ENCODE measurements around the gene ZGPAT.

ZGPAT gene

DNA sequence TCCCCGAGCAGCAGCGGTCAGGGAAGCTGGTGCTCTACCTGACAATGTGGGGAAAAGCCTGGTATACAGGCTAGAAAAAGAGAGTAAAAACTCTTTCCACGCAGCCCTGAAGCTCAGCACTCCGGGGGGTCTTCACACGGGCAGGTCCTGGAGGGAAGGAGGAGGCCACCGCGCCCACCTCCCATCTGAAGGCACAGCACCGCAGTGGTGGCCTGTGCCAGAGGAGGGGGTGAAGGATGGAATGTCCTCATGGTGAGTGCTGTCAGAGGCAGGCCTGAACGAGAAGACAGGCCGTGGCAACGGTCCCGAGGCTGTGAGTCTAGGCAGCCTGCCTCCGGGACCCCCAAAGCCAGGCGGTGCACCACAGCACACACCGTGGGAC is 37.6 kb downstream of the ZGPAT start:
- no peak for DNase-seq

- no peak for DNase-seq
Observed at GRCh38 chr20:63745961-63746731, 38.3 kb downstream of the ZGPAT start.

- DNase-seq, result no peak
Observed at GRCh38 chr20:63746751-63747315, 39.0 kb downstream of the ZGPAT start.

GRCh38 chr20:63747622-63748069 is 39.8 kb downstream of the ZGPAT start:
- DNase-seq, result no peak

DNA sequence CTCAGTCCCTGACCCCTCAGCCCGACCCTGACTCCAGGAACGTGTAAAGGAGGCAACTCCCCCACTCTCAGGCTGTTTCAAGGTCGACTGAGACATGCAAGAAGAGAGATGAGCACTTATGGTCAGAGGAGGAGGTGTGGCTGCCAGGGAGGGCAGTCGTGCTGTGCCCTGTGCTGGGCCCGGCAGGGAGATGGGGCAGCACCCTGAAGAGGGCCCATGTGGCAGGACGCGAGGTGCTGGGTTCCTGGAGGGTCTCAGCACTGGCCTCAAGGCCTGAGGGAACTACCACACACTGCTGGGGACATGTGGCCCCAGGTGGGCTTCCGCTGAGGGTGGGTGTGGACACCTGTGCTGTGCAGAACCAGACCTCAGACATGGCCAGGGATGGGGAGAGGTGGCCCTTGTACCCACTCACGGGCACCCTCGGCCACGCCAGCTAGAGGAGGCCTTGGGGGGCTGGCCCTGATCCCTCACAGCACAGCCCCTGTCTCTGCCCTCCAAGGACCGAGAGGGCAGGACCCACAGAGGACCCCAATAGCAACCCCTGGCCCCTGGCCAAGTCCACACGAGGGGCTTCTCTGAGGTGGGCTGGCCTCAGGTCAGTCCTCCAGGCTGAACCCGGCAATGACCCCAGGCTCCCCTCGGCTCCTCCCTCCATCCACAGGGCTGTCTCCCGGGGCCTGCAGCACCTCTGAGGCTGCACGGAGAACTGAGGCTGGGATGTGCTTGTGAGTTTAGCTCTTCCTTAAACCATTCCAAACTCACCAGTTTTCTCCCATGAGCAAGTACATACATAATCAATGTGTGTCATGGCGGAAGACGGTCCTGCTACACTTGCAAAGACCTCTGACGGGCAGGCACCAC is 40.5 kb downstream of the ZGPAT start:
- no peak for DNase-seq

DNA sequence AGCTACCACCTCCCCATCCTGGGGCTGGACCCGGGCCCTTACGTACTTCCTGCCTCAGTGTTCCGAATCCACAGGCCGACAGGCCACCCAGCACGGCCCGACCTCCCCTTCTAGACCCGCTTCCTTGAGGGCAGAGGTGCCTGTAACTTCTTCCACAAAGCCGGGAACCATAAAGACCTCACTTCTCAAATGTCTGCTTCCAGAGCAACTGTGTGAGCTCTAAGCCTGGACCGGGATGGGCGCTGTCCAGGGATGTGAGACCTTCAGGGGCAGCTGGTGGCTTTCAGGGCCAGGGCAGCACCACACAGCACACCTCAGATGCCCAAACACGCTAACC is 41.1 kb downstream of the ZGPAT start:
- DNase-seq, result no peak

DNA sequence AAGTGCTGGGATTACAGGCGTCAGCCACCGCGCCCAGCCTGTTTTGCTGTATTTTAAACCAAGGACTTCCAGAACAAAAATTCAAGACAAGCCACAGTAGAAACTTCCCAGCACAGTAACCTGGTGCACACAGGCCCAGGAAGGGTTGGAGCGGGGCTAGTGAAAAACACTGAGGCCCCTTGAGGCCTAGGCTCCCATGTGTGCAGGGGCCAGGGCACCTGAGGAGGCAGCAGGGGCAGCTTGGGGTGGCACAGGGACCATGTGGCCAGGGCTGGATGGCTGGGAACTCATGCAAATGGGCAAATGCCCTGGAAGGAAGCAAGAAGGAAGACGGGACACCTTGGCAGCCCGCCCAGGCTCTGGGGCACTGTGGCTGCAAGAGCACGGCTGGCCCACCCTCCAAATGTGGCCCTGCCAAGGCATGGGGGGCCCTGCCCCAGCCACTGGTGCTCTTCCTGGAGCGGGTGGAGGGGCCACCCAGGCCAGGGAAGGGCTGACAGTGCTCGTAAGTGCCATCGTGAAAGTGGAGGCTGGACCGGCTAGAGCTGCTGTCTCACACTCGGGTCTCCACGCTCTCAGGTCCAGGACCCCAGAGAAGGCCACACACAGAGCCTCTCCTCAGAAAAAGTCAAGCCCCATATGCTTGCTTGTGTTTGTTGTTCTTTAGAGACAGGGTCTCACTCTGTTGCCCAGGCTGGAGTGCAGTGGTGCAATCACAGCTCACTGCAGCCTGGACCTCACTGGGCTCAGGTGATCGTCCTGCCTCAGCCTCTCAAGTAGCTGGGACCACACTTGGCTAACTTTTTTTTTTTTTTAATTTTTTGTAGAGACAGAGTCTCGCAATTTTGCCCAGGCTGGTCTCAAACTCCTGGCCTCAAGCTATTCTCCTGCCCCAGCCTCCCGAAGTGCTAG is 42.0 kb downstream of the ZGPAT start:
- no peak for DNase-seq

GRCh38 chr20:63750807-63751470 is 43.1 kb downstream of the ZGPAT start:
- no peak for DNase-seq

GRCh38 chr20:63751471-63752271 is 43.8 kb downstream of the ZGPAT start:
- no peak for DNase-seq

- DNase-seq, result no peak
Observed at GRCh38 chr20:63752411-63753101, 44.7 kb downstream of the ZGPAT start.

- DNase-seq, result no peak
Observed at GRCh38 chr20:63753381-63753780, 45.5 kb downstream of the ZGPAT start.

GRCh38 chr20:63754008-63754407 is 46.2 kb downstream of the ZGPAT start:
- no peak for DNase-seq

- no peak for DNase-seq
Observed at GRCh38 chr20:63755933-63756647, 48.3 kb downstream of the ZGPAT start.

GRCh38 chr20:63756648-63756991 is 48.8 kb downstream of the ZGPAT start:
- DNase-seq, result no peak

DNA sequence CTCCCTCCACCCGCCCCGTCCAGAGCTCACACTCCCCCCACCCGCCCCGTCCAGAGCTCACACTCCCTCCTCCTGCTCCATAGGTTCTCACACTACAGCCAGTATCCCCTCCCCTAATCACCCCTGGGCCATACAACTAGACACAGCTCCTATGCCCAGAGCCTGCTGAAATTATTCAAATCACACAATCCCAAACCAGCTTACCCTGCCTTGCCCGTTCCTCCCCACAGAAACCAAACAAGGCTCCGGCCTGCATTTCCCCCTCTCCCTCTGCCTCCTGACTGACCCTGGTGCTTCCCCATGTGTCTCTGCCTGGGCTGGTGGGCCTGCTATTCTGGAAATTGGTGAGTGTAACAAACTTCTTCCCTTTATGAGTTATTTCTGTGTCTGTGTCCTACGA is 50.3 kb downstream of the ZGPAT start:
- DNase-seq, result no peak

- peak in 1 of 3 donors; percentile 13 for DNase-seq
Observed at GRCh38 chr20:63759377-63759901, 51.6 kb downstream of the ZGPAT start.

DNA sequence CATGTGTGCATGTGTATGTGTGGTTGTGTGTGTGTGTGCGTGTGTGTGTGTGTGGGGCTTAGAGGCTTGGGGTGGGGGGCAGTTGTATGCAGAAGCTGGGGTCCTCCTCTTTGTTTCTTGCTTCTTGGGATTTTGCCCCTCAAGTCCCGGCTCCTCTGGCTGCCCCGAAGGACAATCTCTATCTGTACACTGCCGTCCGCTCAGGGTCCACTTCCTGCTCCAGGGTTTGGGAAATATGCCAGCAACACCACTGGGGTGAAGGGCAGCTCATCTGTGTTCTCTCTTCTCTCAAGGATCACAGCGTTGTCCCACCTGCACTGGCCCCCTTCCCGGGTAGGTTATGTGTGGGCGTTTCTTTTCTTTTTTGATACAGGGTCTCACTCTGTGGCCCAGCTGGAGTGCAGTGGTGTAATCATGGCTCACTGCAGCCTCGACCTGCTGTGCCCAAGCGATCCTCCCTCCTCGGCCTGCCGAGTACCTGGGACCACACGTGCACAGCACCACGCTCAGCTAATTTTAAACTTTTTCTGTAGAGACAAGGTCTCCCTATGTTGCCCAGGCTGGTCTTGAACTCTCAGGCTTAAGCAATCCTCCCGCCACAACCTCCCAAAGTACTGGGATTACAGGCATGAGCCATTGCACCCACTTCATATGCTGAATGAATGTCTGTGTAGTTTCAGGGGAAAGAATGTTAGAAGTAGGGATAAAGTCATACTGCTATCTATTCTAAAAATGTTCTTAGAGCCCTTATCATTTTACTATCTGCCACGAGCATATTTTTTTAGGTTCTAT is 57.4 kb downstream of the ZGPAT start:
- DNase-seq, result no peak

DNA sequence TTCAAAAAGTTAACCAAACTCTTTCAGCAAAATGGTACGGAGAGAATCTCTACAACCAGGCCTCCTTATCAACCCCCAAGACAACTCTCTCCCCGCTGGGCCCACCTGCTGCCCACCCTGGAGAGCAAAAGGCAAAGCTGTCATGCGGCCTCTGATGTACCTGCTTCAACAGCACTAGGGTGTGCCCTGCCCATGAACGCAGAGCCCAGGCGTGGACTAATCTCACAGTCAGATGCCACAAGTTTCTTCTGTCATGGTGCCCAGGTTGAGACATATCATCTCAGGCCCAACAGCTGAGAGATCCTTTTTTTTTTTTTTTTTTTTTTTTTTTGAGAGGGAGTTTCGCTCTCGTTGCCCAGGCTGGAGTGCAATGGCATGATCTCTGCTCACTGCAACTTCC is 58.1 kb downstream of the ZGPAT start:
- no peak for DNase-seq

Measured in suppressor macrophage treated with lipopolysaccharide for 1 hour (primary cell).